Central memory CD4-positive, alpha-beta T cell (primary cell): Measurements from ENCODE around the gene C20orf204.

Experiments used
- DNase-seq: peaks from one replicate; pipeline ENCODE4 v3.0.0; 2022

The C20orf204 gene

DNA sequence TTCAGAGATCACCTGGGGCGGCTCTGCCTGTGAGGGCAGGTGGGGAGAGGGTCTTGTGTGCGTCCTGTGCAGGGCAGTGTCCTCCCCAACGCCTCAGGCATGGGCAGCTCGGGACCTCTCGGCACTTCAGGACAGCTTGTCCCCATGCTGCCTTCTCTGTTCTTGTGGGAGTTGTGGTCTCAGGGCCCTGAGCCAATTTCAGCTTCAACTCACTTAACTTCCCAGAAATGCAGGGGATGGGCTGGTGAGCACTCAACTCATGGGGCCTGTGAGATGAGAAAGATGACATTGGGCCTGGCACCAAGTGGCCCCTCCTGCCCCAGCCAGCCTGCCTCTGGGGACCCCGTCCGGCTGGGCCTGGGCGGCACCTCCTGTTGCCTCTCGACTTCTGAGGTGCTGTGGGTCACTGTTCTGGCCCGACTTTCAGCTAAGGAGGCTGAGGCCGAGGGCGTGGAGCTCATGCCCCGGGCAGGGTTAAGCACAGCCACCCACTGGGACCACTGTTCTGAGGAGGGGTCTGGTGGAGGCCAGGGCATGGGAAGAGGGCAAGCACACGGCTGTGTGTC lies 36.6 kb downstream of the C20orf204 start:
- no peak for DNase-seq

DNA sequence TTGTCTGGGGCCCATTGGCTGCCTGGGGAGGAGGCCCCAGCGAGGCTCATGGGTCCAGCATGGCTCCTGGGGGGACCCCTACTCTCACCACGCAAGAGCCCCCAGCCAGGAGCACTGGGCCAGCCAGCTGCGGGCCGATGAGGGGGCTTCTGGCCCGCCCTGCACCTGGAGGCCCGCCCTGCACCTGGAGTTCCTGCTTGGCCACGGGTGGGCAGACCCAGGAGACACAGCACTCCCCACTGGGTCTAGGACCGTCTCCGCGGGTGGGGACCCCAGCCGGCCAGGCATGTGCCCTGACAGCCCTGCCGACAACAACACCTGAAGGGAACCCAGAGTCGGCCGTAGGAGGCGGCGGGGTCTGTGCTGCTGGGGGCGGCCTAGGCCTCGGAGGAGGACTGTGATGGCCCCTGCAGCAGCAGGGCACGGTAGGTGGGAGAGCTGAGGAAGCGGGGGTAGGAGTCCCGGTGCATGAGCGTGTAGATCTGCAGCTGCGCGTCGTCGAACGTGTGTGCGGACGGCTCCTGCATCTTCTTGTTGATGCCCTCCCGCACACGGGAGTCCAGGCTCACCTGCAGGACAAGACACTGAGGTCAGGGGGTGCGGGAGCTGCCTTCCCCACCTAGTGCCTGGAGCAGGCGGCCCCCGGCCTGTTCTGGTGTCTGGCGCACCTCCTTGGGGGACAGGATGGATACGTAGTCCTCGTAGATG lies 37.6 kb downstream of the C20orf204 start:
- no peak for DNase-seq

GRCh38 chr20:64074184-64074789 lies 38.3 kb downstream of the C20orf204 start:
- DNase-seq: no peak

GRCh38 chr20:64074963-64075362 lies 39.0 kb downstream of the C20orf204 start:
- no peak for DNase-seq

- DNase-seq: no peak
Observed at GRCh38 chr20:64075556-64075955, 39.6 kb downstream of the C20orf204 start.

DNA sequence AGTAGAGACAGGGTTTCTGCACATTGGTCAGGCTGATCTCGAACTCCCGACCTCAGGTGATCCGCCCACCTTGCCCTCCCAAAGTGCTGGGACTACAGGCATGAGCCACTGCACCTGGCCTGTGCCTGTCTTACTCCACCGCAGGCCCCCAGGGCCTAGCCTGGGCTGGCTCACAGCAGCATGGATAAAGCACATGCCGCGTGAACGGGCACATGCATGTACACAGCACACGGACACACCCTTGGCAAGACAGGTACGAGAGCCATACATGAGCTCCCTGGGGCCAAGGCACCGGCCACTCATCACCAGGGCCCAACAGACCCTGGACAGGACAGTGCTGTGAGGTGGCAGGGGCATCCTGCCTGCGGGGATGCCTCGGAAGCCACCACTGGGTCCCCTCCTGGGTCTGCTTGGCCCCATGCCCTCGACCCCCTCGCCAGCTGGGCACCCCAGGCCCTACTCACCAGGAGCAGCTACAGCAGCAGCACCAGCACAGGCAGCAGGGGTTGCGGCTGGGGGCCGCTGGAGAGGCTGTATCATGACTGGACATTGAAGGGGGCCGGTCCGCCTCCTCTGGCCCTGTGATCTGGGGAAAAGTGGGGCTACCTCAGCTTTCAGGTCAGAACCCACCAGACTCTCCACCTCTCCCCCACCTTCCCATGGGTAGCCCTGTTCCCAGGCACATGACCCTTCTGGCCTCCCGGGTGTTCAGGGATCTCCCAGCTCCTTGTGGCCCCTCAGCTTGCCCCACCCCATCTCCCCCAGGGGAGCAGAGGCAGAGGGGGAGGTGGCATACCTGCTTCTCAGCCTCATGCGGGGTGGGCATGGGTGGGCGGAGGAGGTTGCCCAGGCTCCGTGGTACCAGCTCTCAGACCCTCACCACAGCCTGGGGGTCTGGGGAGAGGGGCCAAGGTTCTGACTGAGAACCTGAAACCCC lies 40.3 kb downstream of the C20orf204 start:
- no peak for DNase-seq

DNA sequence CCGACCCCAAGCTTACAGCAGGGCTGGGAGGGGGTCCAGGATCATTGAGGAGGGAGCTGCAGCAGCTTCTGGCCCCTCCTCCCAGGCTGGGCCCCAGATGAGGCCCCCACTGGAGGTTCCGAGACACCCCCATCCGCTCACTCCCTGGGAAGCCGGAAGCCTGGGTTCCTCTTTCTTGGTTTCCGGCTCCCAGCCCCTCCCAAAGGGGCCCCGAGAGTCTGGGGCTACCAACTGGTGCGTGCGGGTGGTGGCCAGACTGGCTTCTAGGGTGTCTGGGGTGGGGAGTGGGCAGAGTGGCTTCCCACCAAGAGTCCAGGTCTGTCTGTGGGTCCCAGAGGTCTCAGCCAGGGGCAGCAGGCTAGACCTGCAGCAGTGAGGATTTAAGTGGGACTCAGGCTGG lies 41.1 kb downstream of the C20orf204 start:
- peak; percentile 33 for DNase-seq

DNA sequence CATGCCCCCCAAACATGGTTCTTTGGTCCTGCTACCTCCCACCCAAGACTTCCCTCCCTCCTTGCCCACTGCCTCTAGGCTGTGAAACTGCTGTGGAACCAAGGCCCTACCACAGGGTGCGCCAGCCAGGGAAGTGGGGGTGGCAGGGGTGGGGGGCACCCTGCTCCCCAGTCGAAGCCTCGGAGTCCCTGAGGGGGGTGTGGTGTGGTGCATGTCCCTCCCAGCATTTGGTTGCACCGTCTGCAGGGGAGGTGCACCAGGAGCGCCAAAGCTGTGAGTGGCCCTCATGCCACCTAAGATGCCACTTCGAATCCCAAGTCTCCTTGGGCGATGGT lies 41.5 kb downstream of the C20orf204 start:
- no peak for DNase-seq

- peak; percentile 73 for DNase-seq
Observed at GRCh38 chr20:64077876-64078551, 42.0 kb downstream of the C20orf204 start.

GRCh38 chr20:64078934-64079272 lies 42.9 kb downstream of the C20orf204 start:
- DNase-seq: no peak

GRCh38 chr20:64079273-64080012 lies 43.5 kb downstream of the C20orf204 start, which contains the start of gene RGS19:
RGS19 (minus strand) TSS chr20:64079518; CDS start chr20:64076886, 2,632 bp downstream.
- DNase-seq: peak; percentile 68

GRCh38 chr20:64080013-64080812 lies 44.2 kb downstream of the C20orf204 start, which contains the start of gene OPRL1:
OPRL1 (plus strand) TSS chr20:64080082; CDS start chr20:64092721, 12,639 bp downstream.
- peak; percentile 64 for DNase-seq

DNA sequence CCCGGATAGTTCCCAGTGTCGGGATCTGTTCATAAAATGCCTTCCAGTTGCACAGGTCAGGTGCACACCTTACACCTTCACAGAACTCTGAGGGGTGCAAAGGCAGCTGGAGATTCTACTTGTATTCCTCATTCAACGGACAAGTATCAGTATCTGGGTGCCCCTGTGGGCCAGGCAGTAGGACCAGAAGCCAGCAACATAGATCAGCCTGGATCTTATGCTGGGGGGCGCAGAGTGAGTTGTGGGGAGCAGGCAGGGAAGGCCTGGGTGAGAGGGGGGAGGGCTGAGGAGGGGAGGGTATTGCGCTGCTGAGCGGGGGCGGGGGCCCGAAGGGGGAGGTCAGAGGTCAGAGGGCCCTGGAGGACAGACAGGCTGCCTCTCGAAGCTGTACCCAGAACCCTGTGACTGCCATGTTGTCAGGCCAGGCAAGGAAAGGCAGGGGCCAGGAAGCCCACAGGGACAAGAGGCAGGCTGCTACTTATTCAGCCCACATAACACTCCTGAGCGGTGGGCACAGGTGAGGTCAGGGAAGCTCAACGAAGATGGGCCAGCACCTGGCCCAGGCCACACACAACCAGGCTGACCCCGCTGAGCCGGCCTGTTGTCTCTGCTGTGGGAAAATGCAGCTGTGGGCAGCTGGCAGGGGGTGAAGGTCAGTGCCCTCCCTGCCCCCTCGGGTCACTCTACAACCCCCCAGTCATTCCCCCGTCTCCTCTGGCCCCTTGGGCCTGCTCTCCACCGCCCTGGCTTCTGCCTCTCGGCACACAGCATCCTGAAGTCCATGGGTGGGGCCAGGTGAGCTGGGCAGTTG lies 45.0 kb downstream of the C20orf204 start:
- no peak for DNase-seq

DNA sequence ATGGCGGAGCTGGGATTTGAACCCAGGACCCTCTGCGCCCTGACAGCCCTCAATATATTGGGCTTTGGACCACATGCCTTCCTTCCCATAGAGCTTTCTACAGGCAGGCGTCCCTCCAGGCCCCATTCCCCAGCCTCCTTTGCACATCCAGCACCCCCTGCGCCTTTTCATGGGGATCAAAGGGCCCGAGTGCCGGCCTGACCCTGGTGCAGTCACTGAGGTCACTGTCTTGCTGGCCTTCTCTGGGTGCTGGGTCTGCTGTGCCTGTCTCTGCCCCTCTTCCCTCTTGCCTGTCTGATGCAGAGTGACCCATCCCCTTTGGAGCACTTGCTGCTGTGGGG lies 45.6 kb downstream of the C20orf204 start:
- no peak for DNase-seq

- DNase-seq: no peak
Observed at GRCh38 chr20:64082126-64082731, 46.2 kb downstream of the C20orf204 start.

- no peak for DNase-seq
Observed at GRCh38 chr20:64082820-64083377, 46.9 kb downstream of the C20orf204 start.

DNA sequence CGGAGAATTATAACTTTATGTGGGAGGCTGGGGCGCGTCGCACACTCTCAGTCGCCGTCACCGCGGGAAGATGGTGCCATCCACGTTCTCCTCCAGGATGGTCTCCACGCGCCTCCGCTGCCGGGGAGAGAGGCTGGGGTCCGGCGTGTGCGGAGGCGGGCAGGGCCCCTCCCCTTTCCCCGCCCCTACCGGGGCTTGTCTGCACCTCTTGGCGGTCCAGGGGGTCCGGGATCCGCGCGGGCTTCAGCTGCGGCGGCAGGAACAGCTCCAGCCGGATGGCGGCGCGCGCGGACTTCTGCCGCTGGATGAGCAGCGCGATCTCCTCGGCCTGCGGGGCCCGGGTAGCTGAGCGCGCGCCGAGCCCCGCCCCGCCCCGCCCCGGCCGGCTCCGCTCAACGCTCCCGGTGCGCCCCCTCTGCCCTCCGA lies 47.4 kb downstream of the C20orf204 start:
- DNase-seq: peak; percentile 52

GRCh38 chr20:64083804-64084684 lies 48.1 kb downstream of the C20orf204 start, which contains the start of gene LKAAEAR1:
LKAAEAR1 (minus strand) TSS chr20:64084398; CDS start chr20:64084219, 179 bp downstream.
- no peak for DNase-seq
